DND-41 (cell line): ENCODE data around the gene ZNF565.

Experiments
- EZH2 ChIP-seq: IDR thresholded peaks from 3 replicates; pipeline ENCODE4 v1.6.1; 2012; ENCODE audit warnings: borderline replicate concordance, low read depth, mild to moderate bottlenecking, moderate library complexity, low read length, inconsistent platforms; ENCODE audit not compliant: severe bottlenecking
- TF ChIP-seq, protein P1 (sequence below): IDR thresholded peaks from 2 replicates; pipeline ENCODE4 v1.5.1; 2012; ENCODE audit warnings: borderline replicate concordance, low read length, moderate library complexity, mild to moderate bottlenecking; ENCODE audit not compliant: poor library complexity, severe bottlenecking; ENCODE audit errors: extremely low read depth

DNA sequence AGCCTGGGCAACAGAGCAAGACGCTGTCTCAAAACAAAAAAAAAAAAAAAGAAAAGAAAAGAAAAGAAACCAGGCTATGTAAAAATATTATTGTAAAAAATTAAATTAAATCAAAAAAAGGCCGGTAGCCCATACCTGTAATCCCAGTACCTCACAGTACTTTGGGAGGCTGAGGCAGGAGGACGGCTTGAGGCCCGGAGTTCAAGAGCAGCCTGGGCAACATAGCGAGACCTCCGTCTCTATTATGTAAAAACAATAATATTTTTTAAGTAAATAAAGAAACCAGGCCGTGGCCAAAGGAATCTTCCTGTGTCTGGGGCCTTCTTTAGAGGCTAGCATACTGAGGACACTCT, 75.4 kb downstream of the ZNF565 start:
- TF ChIP-seq, protein P1, sequence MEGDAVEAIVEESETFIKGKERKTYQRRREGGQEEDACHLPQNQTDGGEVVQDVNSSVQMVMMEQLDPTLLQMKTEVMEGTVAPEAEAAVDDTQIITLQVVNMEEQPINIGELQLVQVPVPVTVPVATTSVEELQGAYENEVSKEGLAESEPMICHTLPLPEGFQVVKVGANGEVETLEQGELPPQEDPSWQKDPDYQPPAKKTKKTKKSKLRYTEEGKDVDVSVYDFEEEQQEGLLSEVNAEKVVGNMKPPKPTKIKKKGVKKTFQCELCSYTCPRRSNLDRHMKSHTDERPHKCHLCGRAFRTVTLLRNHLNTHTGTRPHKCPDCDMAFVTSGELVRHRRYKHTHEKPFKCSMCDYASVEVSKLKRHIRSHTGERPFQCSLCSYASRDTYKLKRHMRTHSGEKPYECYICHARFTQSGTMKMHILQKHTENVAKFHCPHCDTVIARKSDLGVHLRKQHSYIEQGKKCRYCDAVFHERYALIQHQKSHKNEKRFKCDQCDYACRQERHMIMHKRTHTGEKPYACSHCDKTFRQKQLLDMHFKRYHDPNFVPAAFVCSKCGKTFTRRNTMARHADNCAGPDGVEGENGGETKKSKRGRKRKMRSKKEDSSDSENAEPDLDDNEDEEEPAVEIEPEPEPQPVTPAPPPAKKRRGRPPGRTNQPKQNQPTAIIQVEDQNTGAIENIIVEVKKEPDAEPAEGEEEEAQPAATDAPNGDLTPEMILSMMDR: no peak
- TF ChIP-seq EZH2: no peak
